HG03342 (cell line): ENCODE results near the gene FHAD1.
"Not testable (repeated sequence)": the region's sequence is repeated elsewhere in the genome, so short reads cannot be mapped to it uniquely, and the experiment has no call there.

Experiments used
- ATAC-seq: cut with Tn5 transposase; IDR thresholded peaks from one replicate; pipeline ENCODE4 v1.9.1; 2021; ENCODE audit warnings: mild to moderate bottlenecking, moderate library complexity; ENCODE audit not compliant: unreplicated experiment

The FHAD1 gene

DNA sequence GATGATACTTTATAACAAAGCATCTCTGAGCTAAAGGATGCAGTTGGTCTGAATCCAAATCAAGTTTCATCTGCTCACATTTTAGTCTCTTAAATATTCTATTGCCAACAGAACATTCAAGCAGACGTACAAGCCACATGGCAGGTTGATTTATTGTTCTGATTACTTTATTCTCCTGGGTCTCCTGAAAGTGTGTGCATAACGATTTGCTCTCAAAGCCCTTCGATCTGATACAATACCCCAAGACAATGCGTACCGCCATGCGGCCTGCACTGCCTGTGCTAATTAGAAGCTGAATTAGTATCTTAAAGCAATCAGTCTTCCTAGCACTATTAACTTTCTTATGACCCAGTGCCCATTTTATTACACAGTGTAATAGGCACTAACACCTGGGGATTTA, 56.9 kb downstream of the FHAD1 start:
- no peak for ATAC-seq

DNA sequence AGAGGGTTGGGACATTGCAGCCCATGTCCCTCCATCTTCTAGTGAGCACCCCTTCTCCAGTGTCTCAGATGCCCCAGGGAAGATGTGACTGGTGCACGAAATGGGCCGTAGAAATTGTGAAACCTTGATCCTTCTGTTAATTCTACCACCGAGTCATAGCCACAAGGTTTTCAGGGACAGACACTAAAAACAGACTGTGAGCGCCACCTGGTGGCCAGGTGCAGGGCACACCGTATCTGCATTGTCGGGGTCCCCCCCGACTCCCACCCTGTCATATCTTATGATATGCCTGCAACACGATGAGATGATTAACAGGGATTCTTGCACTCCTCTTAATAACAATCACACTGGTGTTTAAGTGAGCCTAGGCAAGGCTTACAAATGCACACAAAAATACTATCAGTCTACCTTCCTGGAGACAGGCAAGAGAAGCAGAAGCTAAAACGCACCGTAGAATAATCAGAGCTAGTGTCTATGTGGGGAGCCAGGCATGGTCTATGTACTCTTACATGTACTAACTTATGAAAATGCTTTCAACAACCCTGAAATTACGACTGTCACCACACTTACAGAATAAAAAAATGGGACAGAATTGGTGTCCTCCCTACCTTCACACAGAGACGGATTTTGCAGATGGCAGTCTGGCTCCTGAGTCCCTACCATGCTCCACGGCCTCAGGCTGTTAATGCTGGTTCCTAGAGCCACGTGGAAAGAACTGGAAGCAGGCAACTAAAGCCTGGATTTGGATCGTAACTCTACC, 57.9 kb downstream of the FHAD1 start:
- ATAC-seq, result no peak

DNA sequence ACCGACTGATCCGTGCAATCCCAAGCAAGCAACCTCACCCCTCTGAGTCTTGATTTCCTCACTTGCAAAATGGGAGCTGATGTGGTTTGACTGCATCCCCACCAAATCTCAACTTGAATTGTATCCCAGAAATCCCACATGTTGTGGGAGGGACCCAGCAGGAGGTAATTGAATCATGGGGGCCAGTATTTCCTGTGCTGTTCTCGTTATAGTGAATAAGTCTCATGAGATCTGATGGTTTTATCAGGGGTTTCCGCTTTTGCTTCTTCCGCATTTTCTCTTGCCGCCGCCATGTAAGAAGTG, 58.4 kb downstream of the FHAD1 start:
- ATAC-seq, result no peak

DNA sequence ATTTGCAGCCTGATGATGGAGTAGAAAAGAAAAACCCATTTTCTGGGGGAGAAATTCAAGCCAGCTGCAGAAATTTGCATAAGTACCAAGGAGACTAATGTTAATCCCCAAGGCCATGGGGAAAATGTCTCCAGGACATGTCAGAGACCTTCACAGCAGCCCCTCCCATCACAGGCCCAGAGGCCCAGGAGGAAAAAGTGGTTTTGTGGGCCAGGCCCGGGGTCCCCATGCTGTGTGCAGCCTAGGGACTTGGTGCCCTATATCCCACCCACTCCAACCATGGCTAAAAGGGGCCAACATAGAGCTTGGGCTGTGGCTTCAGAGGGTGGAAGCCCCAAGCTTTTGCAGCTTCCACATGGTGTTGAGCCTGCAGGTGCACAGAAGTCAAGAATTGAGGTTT, 59.3 kb downstream of the FHAD1 start:
- not testable (repeated sequence) for ATAC-seq

DNA sequence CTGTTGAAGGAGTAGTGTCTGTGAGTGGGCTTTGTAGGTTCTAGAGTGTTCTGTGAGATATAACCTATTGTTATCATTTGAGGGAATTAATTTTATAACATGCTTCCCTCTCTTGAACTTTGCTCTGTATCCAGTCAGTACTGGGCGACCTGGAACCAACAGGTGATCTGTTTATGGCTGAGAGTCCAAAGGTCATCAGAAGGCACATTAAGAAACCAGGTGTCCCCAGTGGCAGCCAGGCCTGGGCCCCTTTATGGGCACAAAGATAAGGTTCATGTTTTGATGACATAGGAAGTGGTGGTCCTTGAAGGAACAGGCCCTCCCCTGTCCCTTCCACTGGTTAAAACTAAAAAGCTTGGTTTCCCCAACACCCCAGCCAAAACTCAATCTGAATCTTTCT, 61.1 kb downstream of the FHAD1 start:
- no peak for ATAC-seq

DNA sequence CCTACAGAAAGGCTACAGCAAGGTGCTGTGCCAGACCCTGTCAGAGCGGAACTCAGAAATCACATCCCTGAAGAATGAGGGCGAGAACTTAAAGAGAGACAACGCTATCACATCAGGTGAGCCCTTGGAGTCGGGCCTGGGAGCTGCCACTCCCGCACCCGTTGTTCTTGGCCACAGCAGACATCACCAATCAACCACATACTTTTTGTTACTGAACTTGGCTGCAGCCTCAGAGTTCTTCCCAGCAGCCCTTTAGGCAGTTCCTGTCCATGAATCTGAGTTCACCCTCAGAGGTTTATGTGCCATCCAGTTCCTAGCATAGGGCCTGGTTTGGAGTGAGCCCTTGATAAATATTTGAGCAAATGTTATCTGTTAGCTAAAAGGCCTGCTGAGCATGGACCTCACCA, 61.6 kb downstream of the FHAD1 start:
- ATAC-seq, result no peak

DNA sequence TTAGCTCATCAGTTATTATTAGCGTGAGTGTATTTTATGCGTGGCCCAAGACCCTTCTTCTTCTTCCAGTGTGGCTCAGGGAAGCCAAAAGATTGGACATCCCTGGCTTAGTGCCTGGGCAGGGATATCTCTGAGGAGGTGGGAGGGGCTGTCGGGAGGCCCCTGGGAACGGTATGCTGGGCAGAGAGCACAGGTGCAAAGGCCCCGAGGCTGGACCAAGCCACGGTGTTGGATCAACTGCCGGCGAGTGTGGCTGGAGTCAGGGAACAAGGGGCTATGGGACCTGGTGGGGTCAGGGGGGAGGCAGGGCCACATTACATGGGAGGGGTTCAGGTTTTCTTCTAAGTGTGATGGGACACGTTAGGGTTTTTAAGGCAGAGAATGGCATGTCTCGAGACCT, 62.7 kb downstream of the FHAD1 start:
- no peak for ATAC-seq

DNA sequence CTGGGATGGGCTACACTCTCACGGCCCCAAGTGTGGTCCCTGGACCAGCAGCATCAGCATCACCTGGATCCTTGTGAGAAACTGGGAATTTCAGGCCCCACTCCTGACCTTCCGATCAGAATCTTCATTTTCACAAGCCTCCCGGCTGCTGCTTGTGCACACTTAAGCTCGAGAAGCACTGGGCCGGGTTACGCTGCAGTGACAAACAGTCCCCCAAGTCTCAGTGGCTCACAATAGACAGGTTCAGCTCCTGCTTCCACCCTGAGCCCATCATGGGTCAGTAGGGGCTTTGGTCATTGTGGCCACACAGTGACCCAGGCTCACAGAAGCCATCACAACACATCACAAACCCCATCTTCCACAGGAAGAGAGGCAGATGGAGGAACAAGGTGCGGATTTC, 63.5 kb downstream of the FHAD1 start:
- ATAC-seq, result no peak

DNA sequence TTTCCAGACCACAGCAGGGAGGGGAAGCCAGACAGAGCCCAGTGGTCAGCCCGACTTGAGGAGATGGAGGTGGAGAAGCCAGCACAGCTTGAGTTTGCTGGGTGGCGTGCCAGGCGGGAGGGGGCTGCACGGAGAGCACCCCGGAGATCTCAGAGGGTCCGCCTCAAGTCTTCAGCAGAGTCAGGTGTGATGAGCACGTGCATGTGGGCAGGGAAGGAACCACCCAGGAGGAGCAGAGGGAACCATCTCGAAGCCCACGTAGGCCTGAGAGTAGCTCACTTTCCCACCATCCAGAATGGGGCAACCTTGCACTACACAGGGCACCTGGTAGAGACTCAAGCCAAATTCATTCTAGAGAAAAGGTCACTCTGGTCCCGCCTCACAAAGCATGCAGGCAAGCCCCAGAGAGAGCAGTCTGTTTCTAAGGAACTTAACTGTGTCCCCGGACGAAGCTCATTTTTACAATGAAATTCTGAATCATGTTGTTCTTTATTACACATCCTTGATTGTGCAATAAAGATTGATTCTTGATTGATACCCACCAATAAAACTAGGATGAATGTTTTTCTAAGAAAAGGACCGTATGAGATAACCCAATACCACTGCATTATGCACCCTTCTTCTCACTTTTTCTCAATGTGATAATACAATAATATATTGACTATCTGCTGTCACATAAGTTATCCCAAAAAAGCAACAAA, 64.2 kb downstream of the FHAD1 start:
- no peak for ATAC-seq

DNA sequence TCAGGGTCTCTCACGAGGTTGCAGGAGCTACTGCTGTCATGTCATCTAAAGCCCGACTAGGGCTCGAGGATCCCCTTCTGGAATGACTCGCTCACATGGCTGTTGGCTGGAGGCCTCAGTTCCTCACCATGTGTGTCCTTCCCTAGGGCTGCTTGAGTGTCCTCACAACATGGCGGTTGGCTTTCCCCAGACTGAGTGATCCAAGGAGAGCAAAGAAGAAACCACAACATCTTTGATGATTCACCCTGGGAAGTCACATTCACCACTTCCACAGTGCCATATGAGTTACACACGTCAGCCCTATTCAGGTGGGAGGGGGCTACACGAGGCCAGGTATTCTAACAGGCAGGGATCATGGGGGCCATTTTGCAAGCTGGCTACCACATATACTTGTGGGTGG, 64.9 kb downstream of the FHAD1 start:
- ATAC-seq, result no peak

DNA sequence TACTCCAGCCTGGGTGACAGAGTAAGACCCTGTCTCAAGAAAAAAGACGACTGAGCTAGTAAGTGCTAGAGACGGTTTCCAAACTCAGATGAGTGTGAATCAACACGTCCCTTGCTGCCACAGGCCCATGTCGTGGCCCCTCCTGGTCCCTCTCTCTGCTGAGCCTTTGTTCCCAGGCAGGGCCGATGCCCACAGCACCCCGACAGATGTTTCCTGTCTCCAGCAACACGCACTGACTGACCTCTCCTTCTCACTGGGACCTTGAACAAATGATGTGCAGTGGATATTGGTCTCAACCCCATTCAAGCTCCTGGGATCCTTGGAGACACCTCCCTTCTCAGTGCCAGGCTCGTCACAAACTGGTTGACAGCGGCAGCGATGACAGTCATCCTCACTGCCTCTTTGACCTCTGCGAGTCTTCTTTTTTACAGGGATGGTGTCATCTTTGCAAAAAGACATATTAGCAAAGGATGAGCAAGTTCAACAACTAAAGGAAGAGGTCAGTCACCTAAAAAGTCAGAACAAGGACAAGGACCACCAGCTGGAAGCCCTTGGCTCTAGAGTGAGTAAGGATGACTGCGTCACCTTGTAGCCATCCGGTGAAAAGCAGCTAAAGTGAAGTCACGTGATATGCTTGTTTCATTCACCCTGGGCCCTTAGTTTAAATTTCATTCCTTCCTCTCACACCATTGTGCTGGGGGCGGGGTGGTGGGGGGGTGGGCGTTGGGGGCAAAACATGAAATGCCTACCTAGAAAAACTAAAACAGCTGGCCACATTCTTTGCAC, 65.8 kb downstream of the FHAD1 start:
- ATAC-seq, result no peak

DNA sequence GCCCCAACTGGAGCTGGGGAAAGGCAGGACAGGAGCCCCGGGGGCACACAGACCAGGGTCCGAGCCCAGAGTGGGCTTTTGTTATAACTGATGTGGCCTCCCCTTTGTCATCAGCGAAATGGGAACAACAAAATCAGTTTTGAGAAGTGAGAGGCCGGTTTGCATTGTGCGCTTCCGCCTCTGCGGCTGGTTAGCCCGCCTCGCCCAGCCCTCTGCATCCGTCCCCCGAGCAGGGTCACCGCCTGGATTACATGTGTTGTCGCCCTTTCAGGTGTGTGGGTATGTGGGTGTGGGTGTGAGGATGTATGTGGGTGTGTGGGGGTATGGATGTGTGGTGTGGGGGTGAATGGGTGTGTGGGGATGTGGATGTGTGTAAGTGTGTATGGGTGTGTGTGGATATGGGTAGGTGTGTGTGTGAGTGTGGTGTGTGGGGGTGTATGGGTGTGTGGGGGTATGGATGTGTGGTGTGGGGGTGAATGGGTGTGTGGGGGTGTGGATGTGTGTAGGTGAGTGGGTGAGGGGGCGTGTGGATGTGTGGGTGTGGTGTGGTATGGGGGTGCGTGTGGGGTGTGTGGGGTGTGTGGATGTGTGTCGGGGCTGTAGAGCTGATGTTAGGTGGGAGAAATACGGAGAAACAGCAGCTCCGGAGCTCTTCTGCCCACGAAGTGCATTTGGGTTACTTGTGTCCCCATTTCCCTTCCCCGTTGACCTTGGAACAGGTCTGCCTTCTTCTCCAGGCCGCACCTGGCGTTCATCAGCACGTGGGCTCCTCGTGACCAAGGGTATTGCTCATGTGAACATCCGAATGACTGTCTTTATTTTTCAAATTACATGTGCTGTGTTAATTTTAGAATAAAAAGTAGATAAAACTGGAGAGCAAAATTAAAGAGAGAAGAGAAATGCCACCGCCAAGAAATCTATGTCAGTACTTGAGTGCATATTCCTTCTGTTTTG, 67.6 kb downstream of the FHAD1 start:
- no peak for ATAC-seq

DNA sequence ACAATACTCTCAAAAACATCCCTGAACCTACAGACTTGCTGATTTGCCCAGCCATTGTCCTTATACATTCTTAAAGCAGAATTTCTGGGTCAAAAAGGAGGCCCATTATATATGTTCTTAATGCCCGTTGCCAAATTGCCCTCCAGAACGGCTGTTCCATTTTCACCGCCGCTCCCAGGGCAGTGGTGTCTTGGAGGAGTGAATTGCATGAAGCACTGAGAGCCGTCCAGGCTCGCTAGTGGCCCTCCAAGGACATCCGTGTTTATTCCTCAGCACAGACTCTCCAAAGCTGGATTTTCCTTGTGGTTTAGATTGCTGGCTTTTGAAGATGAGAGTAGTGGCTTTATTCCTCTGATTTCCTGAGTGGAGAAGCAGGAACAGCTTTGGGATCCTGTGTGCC, 68.8 kb downstream of the FHAD1 start:
- ATAC-seq, result no peak

DNA sequence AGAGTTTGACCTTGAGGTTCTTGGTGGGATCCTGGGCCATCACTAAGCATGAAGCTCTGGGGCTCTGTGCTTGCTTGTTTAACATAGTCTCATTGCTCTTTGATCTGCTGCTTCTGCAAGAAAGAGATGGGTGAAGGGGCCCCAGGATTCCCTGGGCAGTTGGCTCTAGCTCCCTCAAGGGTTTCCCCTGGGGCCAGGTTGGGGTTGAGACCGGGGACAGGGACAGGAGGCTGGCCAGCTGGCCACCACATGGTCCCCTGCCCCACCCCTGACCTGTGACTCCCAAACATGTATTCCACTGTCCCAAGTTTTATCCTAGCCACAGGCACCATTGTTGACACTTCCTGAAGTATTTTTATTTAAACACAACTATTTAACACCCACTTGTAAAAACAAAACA, 69.5 kb downstream of the FHAD1 start:
- ATAC-seq, result no peak

DNA sequence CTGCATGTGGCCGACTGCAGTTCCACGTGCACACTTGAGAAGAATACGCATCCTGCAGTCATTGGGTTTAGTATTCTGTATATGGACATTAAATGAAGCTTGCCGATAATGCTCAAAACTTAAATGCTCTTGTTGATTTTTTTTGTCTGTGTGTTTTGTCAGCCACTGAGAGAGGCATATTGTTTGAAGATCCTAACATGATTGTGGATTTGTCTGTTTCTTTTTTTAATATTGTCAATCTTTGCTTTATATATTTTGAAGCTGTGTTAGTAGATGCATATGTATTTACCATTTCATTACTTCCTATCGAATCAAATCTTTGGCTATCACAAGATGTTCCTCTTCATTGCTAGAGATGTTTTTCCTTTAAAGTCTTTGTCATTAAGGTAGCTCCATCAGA, 73.2 kb downstream of the FHAD1 start:
- ATAC-seq, result no peak

DNA sequence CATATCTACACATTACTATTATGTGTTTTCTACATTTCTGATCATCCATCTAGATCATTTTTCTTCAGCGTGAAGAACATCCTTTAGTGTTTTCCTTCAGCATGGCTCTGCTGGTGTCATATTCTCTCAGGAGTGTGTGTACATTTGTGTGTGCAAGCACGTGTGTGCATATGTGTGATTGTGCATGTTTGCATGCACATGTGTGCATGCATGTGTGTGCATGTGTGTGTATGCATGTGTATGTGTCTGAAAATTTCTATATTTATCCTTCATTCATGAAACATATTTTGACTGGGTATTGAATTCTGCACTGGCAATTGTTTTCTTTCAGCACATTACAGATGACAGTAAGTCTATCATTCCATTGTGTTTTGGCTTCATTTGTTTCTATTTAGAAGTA, 74.6 kb downstream of the FHAD1 start:
- no peak for ATAC-seq

DNA sequence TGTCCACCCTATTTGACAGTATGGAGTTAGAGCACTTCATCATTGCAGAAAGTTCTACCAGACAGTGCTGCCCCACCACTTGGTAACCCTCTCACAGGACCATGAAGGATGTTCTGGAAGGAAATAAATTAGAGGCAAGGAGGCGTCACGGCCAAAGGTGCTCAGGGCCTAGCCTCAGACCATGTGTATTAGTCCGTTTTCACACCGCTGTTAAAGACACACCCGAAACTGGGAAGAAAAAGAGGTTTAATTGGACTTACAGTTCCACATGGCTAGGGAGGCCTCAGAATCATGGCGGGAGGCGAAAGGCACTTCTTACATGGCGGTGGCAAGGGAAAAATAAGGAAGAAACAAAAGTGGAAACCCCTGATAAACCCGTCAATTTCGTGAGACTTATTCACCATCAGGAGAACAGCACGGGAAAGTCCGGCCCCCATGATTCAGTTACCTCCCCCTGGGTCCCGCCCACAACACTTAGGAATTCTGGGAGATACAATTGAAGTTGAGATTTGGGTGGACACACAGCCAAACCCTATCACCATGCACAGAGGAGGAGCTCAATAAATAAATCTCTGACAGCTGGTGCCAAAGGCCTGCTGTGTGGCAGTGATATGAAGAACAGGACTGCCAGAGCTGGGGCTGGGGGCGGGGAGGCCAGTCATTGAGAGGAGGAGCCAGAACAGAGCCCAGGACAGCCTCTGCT, 75.8 kb downstream of the FHAD1 start:
- ATAC-seq, result no peak

DNA sequence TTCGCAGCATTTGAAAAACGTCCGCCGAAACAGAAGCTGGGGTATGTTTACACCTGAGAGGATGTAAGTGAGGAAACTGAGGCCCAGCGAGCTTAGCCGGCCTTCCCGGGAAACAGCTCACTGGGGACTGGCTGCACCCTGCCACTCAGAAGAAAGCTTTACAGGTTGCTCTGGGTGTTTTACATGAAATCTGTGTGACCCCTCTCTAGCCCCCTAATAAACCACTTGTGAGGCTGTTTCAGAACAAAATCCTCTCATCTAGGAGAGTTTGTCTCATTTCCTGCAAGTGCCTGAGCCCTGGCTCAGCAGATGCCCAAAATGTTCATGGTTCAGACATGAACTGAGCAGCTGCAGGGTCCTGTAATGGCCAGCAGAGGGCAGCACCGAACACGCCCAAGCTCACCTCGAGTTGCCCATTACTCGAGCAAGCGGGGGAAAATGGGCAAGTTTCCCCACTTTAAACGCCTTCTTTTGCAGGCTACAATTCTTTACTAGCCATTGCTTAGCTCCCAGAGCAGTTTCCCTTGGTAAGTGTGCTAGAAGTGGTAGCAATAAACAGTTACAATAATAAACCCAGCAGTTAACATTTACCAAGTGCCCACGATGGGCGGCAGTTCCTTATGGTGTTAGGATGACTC, 76.4 kb downstream of the FHAD1 start:
- ATAC-seq, result no peak

DNA sequence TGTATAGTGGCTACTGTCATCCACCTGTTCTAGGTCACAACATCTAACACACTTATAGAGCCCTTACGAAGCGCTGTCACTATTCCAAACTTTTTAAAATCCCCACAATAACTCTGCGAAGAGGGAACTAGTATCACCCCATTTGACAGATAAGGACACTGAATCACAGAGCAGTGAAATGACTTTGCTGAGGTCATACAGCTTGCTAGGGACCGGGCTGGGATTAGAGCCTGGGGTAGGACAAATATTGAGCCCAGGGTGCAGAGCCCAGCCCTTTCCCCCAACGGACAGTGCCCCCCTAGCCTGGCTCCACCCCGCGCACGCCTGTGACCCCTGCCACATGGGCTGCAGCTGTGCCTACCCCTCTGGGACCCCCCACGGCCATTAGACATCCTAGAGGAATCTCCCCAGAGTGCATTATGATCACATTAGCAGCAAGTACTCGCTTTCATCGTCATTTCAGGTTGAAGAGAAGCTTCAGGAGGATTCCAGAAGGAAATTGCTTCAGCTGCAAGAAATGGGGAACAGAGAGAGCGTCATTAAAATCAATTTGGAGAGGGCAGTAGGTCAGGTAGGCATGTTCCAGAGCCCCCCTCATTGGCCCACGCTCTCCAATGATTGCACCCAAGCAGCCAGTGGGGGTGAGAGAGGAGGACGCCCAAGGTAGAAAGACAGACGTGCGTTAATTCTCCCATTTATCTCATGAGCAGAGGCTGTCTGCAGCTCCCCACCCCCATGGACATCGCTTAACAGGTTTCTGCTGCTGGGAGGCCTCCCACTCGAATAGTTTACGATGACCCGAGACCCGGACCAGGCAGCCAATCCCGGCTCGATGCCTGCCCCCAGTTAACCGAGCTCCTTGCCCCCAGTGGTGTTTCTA, 77.2 kb downstream of the FHAD1 start:
- no peak for ATAC-seq
